Measurements from ENCODE around the gene TLE5. TPM values are rescaled to one million over a fixed set of nuclear protein-coding genes. Genes with fewer than 3 reads are reported as not detected.

The TLE5 gene
- total RNA-seq, 1 experiment from 2014 or later = 360 TPM

- Histone ChIP-seq H3K36me3 (ENCODE audit: insufficient read depth, low read length, poor library complexity, severe bottlenecking) (no peaks in the 10 kb centered on the region), H3K4me3 (ENCODE audit: low read depth, low read length, poor library complexity, severe bottlenecking) (peak overlapping the region; percentile 58), H3K4me1 (ENCODE audit: insufficient read depth, low read length, poor library complexity, severe bottlenecking) (peaks cover 18% of the 10 kb centered on the region), H3K27me3 (replicated peaks; ENCODE audit: insufficient read depth, low read depth, low read length, poor library complexity) (no peaks in the 10 kb centered on the region), H3K9me3 (ENCODE audit: low read depth, low read length, poor library complexity, severe bottlenecking) (no peaks in the 10 kb centered on the region), H3K27ac (ENCODE audit: low read depth, low read length, poor library complexity, severe bottlenecking) (peak overlapping the region; percentile 91)
- ChIA-PET CTCF (interaction anchor here (0.6 to 1.3 kb wide), 3 partner anchors 10 to 449 kb away, joined by 3 to 4 read pairs (median 3); no protein-coding TSS in a partner anchor), POLR2A (ENCODE audit: low non-redundant PET) (interaction anchor here (0.6 to 0.8 kb wide), 2 partner anchors 16 to 277 kb away, joined by 3 to 6 read pairs; no protein-coding TSS in a partner anchor)
- intact Hi-C loops (cut with micrococcal nuclease; ENCODE audit: unreplicated experiment) = loop anchor here (5.0 kb wide), 1 partner anchor 54 kb away; no protein-coding TSS in a partner anchor
- TF ChIP-seq EZH2 (IDR thresholded peaks at IDR 0.05; ENCODE audit: borderline replicate concordance, low read depth, low read length, poor library complexity, severe bottlenecking) (no peak), CTCF (conservative IDR thresholded peaks at IDR 0.05; ENCODE audit: low read depth, low read length) (peak; percentile 46; the same call in 1 of the 2 replicates)
- no TSS peak for BruUV-seq (replicated peaks)
- peak; percentile 95 for DNase-seq (ENCODE audit: low spot score)
Observed at GRCh38 chr19:3036119-3036976, 25.9 kb downstream of the TLE5 start.

- Histone ChIP-seq H3K4me1 (ENCODE audit: insufficient read depth, low read length, poor library complexity, severe bottlenecking) (peaks cover 16% of the 10 kb centered on the region), H3K4me3 (ENCODE audit: low read depth, low read length, poor library complexity, severe bottlenecking) (peak overlapping the region; percentile 58), H3K27ac (ENCODE audit: low read depth, low read length, poor library complexity, severe bottlenecking) (peak overlapping the region; percentile 91), H3K27me3 (replicated peaks; ENCODE audit: insufficient read depth, low read depth, low read length, poor library complexity) (no peaks in the 10 kb centered on the region), H3K9me3 (ENCODE audit: low read depth, low read length, poor library complexity, severe bottlenecking) (no peaks in the 10 kb centered on the region), H3K36me3 (ENCODE audit: insufficient read depth, low read length, poor library complexity, severe bottlenecking) (no peaks in the 10 kb centered on the region)
- DNase-seq (ENCODE audit: low spot score) = peak; percentile 100
- ChIA-PET CTCF (interaction anchor here (0.6 to 1.3 kb wide), 5 partner anchors 11 to 450 kb away, joined by 3 to 4 read pairs (median 3); no protein-coding TSS in a partner anchor), POLR2A (ENCODE audit: low non-redundant PET) (interaction anchor here (0.8 kb wide), 1 partner anchor 278 kb away, joined by 6 read pairs; no protein-coding TSS in a partner anchor)
- no TSS peak for BruUV-seq (replicated peaks)
- no peak for TF ChIP-seq EZH2 (IDR thresholded peaks at IDR 0.05; ENCODE audit: borderline replicate concordance, low read depth, low read length, poor library complexity, severe bottlenecking)
- no peak for TF ChIP-seq CTCF (conservative IDR thresholded peaks at IDR 0.05; ENCODE audit: low read depth, low read length)
- intact Hi-C loops (cut with micrococcal nuclease; ENCODE audit: unreplicated experiment) = loop anchor here (5.0 kb wide), 1 partner anchor 53 kb away; no protein-coding TSS in a partner anchor
Observed at GRCh38 chr19:3035542-3036118, 26.7 kb downstream of the TLE5 start.

- no TSS peak for BruUV-seq (replicated peaks)
- TF ChIP-seq EZH2 (IDR thresholded peaks at IDR 0.05; ENCODE audit: borderline replicate concordance, low read depth, low read length, poor library complexity, severe bottlenecking) = no peak
- no peak for TF ChIP-seq CTCF (conservative IDR thresholded peaks at IDR 0.05; ENCODE audit: low read depth, low read length)
Observed at GRCh38 chr19:3034656-3035541, 27.4 kb downstream of the TLE5 start.

More at GRCh38 chr19:3034656-3035541, 27.4 kb downstream of the TLE5 start:
- H3K36me3 ChIP-seq (ENCODE audit: insufficient read depth, low read length, poor library complexity, severe bottlenecking) = no peaks in the 10 kb centered on the region
- peak overlapping the region; percentile 58 for H3K4me3 ChIP-seq (ENCODE audit: low read depth, low read length, poor library complexity, severe bottlenecking)
- peak overlapping the region; percentile 87 for H3K27ac ChIP-seq (ENCODE audit: low read depth, low read length, poor library complexity, severe bottlenecking)
- H3K27me3 ChIP-seq (replicated peaks; ENCODE audit: insufficient read depth, low read depth, low read length, poor library complexity) = peaks cover 5% of the 10 kb centered on the region
- ChIA-PET CTCF (interaction anchor here (0.6 kb wide), 2 partner anchors 10 to 69 kb away, joined by 3 to 4 read pairs; no protein-coding TSS in a partner anchor), POLR2A (ENCODE audit: low non-redundant PET) (no interaction called here)
- peaks cover 16% of the 10 kb centered on the region for H3K4me1 ChIP-seq (ENCODE audit: insufficient read depth, low read length, poor library complexity, severe bottlenecking)
- no peak for DNase-seq (ENCODE audit: low spot score)
- intact Hi-C loops (cut with micrococcal nuclease; ENCODE audit: unreplicated experiment) = loop anchor here (5.0 kb wide), 1 partner anchor 53 kb away; no protein-coding TSS in a partner anchor
- H3K9me3 ChIP-seq (ENCODE audit: low read depth, low read length, poor library complexity, severe bottlenecking) = no peaks in the 10 kb centered on the region

All from A673 (cell line).